GM23248 (cell line): ENCODE measurements around the gene DYNC1LI1. TPM values are rescaled to one million over a fixed set of nuclear protein-coding genes. Genes with fewer than 3 reads are reported as not detected.

Source experiments
- DNase-seq: peaks from one replicate; pipeline ENCODE4 v3.0.0-alpha.2; 2015
- H2AFZ ChIP-seq: fragments of 200-600 bp; sonication (generic); 2 replicates; pipeline ENCODE4 v1.6.1; 2016; ENCODE audit warnings: antibody characterized with exemption
- H3F3A ChIP-seq: fragments of 200-600 bp; sonication (generic); 2 replicates; pipeline ENCODE4 v1.6.1; 2016; ENCODE audit warnings: mild to moderate bottlenecking, antibody characterized with exemption, mixed run types; ENCODE audit not compliant: insufficient read depth
- H3K27ac ChIP-seq: fragments of 200-600 bp; sonication (generic); 2 replicates; pipeline ENCODE4 v1.5.1; 2016; ENCODE audit warnings: mild to moderate bottlenecking
- H3K27me3 ChIP-seq: fragments of 200-600 bp; sonication (generic); replicated peaks from 2 replicates; pipeline ENCODE4 v1.6.1; 2016; ENCODE audit warnings: mild to moderate bottlenecking; ENCODE audit not compliant: insufficient read depth
- H3K36me3 ChIP-seq: fragments of 200-600 bp; sonication (generic); 2 replicates; pipeline ENCODE4 v1.6.1; 2016; ENCODE audit warnings: low read depth, mild to moderate bottlenecking
- H3K4me1 ChIP-seq: fragments of 200-600 bp; sonication (generic); 2 replicates; pipeline ENCODE4 v1.6.1; 2016; ENCODE audit warnings: mild to moderate bottlenecking; ENCODE audit not compliant: insufficient read depth
- H3K4me2 ChIP-seq: fragments of 200-600 bp; sonication (generic); one replicate; pipeline ENCODE4 v1.6.1; 2016; ENCODE audit warnings: mild to moderate bottlenecking; ENCODE audit not compliant: unreplicated experiment
- H3K4me3 ChIP-seq: fragments of 200-600 bp; sonication (generic); 2 replicates; pipeline ENCODE4 v1.5.1; 2016; ENCODE audit warnings: mild to moderate bottlenecking
- H3K79me2 ChIP-seq: fragments of 200-600 bp; sonication (generic); 2 replicates; pipeline ENCODE4 v1.6.1; 2016; ENCODE audit warnings: mild to moderate bottlenecking; ENCODE audit not compliant: insufficient read depth
- H3K9ac ChIP-seq: fragments of 200-600 bp; sonication (generic); 2 replicates; pipeline ENCODE4 v1.6.1; 2016; ENCODE audit warnings: mild to moderate bottlenecking
- H3K9me2 ChIP-seq: fragments of 200-600 bp; sonication (generic); 2 replicates; pipeline ENCODE4 v1.6.1; 2016; ENCODE audit warnings: mixed run types, mild to moderate bottlenecking, moderate library complexity; ENCODE audit not compliant: insufficient read depth
- H3K9me3 ChIP-seq: fragments of 200-600 bp; sonication (generic); one replicate; pipeline ENCODE4 v1.6.1; 2017; ENCODE audit warnings: low read depth
- H4K20me1 ChIP-seq: fragments of 200-600 bp; sonication (generic); 2 replicates; pipeline ENCODE4 v1.6.0; 2016; ENCODE audit not compliant: insufficient read depth
- EZH2 ChIP-seq: fragments of 200-600 bp; sonication (generic); IDR thresholded peaks from 2 replicates; pipeline ENCODE4 v1.6.1; 2018; ENCODE audit warnings: antibody characterized with exemption, mild to moderate bottlenecking; ENCODE audit not compliant: insufficient read depth, poor library complexity, severe bottlenecking
- EZH2phosphoT487 ChIP-seq: fragments of 200-600 bp; sonication (generic); IDR thresholded peaks from 2 replicates; pipeline ENCODE4 v1.6.1; 2018; ENCODE audit warnings: antibody characterized with exemption, moderate library complexity, mild to moderate bottlenecking, low read depth; ENCODE audit not compliant: insufficient read depth
- WGBS, 2 experiments: methylation state at CpG; one replicate each; pipeline ENCODE4 v1.1.6; 2015 to 2017; ENCODE audit warnings: low lambda C conversion rate in 2 of 2, low coverage in 1 of 2; ENCODE audit errors: missing lambda C conversion rate in 2 of 2; 5-methylcytosine and 5-hydroxymethylcytosine counted together
- in situ Hi-C: fragments of 300-500 bp; cut with MboI; formaldehyde crosslinking; loops from 2 replicates; pipeline ENCODE4 v1.15.0; 2020
- polyA plus RNA-seq: library from polyadenylated mRNA; unstranded; fragments of >200 nt; fragmentation: Nextera tagmentation; extraction: Ambion mirVana; gene quantifications from 2 replicates; pipeline ENCODE4 v1.2.1, GENCODE V29; 2016
- total RNA-seq: library from RNA; depleted of rRNA; stranded (reverse); fragments of >200 nt; shearing (Covaris generic); gene quantifications from 2 replicates; pipeline ENCODE4 v1.2.3, GENCODE V29; 2014

Gene DYNC1LI1
- total and polyA plus RNA-seq, 2 experiments from 2014 or later, result 36.7 to 40.5 TPM

GRCh38 chr3:32603064-32603463 is 32.4 kb upstream of the DYNC1LI1 start:
- in situ Hi-C loops, result no loop called here
- no peak for DNase-seq
- no peaks in the 10 kb centered on the region for H3K9me2 ChIP-seq
- TF ChIP-seq EZH2phosphoT487 (no peak), EZH2 (no peak)
- H3K27ac ChIP-seq, result no peak overlapping the region
- H2AFZ ChIP-seq, result no peak overlapping the region
- H3K27me3 ChIP-seq, result no peaks in the 10 kb centered on the region; the same call in 1 of the 2 replicates
- H3F3A ChIP-seq, result no peaks in the 10 kb centered on the region
- no peaks in the 10 kb centered on the region for H4K20me1 ChIP-seq
- no peak overlapping the region for H3K4me2 ChIP-seq
- no peaks in the 10 kb centered on the region for H3K4me1 ChIP-seq
- H3K4me3 ChIP-seq, result no peak overlapping the region
- H3K9me3 ChIP-seq, result no peaks in the 10 kb centered on the region
- H3K79me2 ChIP-seq, result no peaks in the 10 kb centered on the region
- no peaks in the 10 kb centered on the region for H3K36me3 ChIP-seq
- no peak overlapping the region for H3K9ac ChIP-seq
- 15 to 18% methylated on average over 4 of the region's 4 CpGs for WGBS, 2 experiments

GRCh38 chr3:32602206-32602605 is 31.5 kb upstream of the DYNC1LI1 start:
- H3K9me2 ChIP-seq, result no peaks in the 10 kb centered on the region
- no peaks in the 10 kb centered on the region for H3K36me3 ChIP-seq
- H2AFZ ChIP-seq, result no peak overlapping the region
- no peak overlapping the region for H3K27ac ChIP-seq
- 79 to 81% methylated on average over 7 of the region's 7 CpGs for WGBS, 2 experiments
- TF ChIP-seq EZH2, result no peak
- no peak for TF ChIP-seq EZH2phosphoT487
- H3K4me1 ChIP-seq, result no peaks in the 10 kb centered on the region
- H3K9me3 ChIP-seq, result no peaks in the 10 kb centered on the region
- DNase-seq, result no peak
- H4K20me1 ChIP-seq, result no peaks in the 10 kb centered on the region
- no peaks in the 10 kb centered on the region; the same call in 1 of the 2 replicates for H3K27me3 ChIP-seq
- H3K9ac ChIP-seq, result no peak overlapping the region
- no peak overlapping the region for H3K4me3 ChIP-seq
- no peaks in the 10 kb centered on the region for H3K79me2 ChIP-seq
- in situ Hi-C loops, result no loop called here
- no peaks in the 10 kb centered on the region for H3F3A ChIP-seq
- H3K4me2 ChIP-seq, result no peak overlapping the region

GRCh38 chr3:32601722-32602121 is 31.1 kb upstream of the DYNC1LI1 start:
- 23 to 27% methylated on average over 3 of the region's 3 CpGs for WGBS, 2 experiments
- no peaks in the 10 kb centered on the region; the same call in 1 of the 2 replicates for H3K27me3 ChIP-seq
- H3K79me2 ChIP-seq, result no peaks in the 10 kb centered on the region
- no peak for DNase-seq
- H3K36me3 ChIP-seq, result no peaks in the 10 kb centered on the region
- H3K4me1 ChIP-seq, result no peaks in the 10 kb centered on the region
- no peak overlapping the region for H3K4me2 ChIP-seq
- no peak overlapping the region for H3K9ac ChIP-seq
- no peak overlapping the region for H2AFZ ChIP-seq
- no peaks in the 10 kb centered on the region for H3F3A ChIP-seq
- TF ChIP-seq EZH2phosphoT487, result no peak
- TF ChIP-seq EZH2, result no peak
- no peak overlapping the region for H3K27ac ChIP-seq
- no peak overlapping the region for H3K4me3 ChIP-seq
- in situ Hi-C loops, result no loop called here
- H4K20me1 ChIP-seq, result no peaks in the 10 kb centered on the region
- no peaks in the 10 kb centered on the region for H3K9me2 ChIP-seq
- no peaks in the 10 kb centered on the region for H3K9me3 ChIP-seq

- Histone ChIP-seq H3K27ac (no peak overlapping the region), H2AFZ (no peak overlapping the region), H3K9me3 (no peaks in the 10 kb centered on the region), H3K79me2 (no peaks in the 10 kb centered on the region), H4K20me1 (no peaks in the 10 kb centered on the region), H3K9ac (no peak overlapping the region), H3K4me2 (no peak overlapping the region), H3K9me2 (no peaks in the 10 kb centered on the region), H3K4me3 (no peak overlapping the region), H3K27me3 (no peaks in the 10 kb centered on the region; the same call in 1 of the 2 replicates), H3K36me3 (no peaks in the 10 kb centered on the region), H3F3A (peaks cover 10% of the 10 kb centered on the region; the same call in 1 of the 2 replicates), H3K4me1 (peaks cover 14% of the 10 kb centered on the region)
- no peak for DNase-seq
- in situ Hi-C loops, result no loop called here
- TF ChIP-seq EZH2phosphoT487, result no peak
- TF ChIP-seq EZH2, result no peak
- WGBS, 2 experiments, result 29 to 37% methylated on average over 2 of the region's 2 CpGs
These were observed 27.0 kb upstream of the DYNC1LI1 start for GRCh38 chr3:32597656-32598055.

- no peak for DNase-seq
- no peak for TF ChIP-seq EZH2phosphoT487
- TF ChIP-seq EZH2, result no peak
- H3K4me2 ChIP-seq, result no peak overlapping the region
- no peaks in the 10 kb centered on the region for H4K20me1 ChIP-seq
- no peaks in the 10 kb centered on the region for H3K9me3 ChIP-seq
- WGBS, 2 experiments, result 85 to 86% methylated on average over 8 of the region's 8 CpGs
- H3K9me2 ChIP-seq, result no peaks in the 10 kb centered on the region
- in situ Hi-C loops, result no loop called here
- no peak overlapping the region for H3K9ac ChIP-seq
- H2AFZ ChIP-seq, result no peak overlapping the region
- H3K4me1 ChIP-seq, result peaks cover 14% of the 10 kb centered on the region
- H3K27ac ChIP-seq, result no peak overlapping the region
- H3K36me3 ChIP-seq, result no peaks in the 10 kb centered on the region
- peaks cover 10% of the 10 kb centered on the region; the same call in 1 of the 2 replicates for H3F3A ChIP-seq
- no peak overlapping the region for H3K4me3 ChIP-seq
- H3K79me2 ChIP-seq, result no peaks in the 10 kb centered on the region
- H3K27me3 ChIP-seq, result no peaks in the 10 kb centered on the region; the same call in 1 of the 2 replicates
These were observed 26.3 kb upstream of the DYNC1LI1 start for GRCh38 chr3:32596909-32597369.
